GM12891 (cell line): Measurements from ENCODE around the gene DFFB.

ENCODE experiments used
- DNase-seq: peaks from one replicate; pipeline ENCODE4 v3.0.0; 2011; ENCODE audit warnings: low spot score; ENCODE audit not compliant: insufficient read length
- FAIRE-seq: peaks from 2 replicates; lab custom pipeline; 2011; peaks lifted over from hg19 to GRCh38; lab: Jason Lieb, UNC
- PAX5 ChIP-seq: IDR thresholded peaks from 2 replicates; pipeline ENCODE4 v1.6.1; 2011; ENCODE audit warnings: low read length, moderate library complexity, mild to moderate bottlenecking; ENCODE audit not compliant: insufficient read depth, severe bottlenecking
- POLR2A ChIP-seq: IDR thresholded peaks from 2 replicates; pipeline ENCODE4 v1.6.1; 2011; ENCODE audit warnings: low read depth, low read length, control low read depth
- POLR2AphosphoS5 ChIP-seq: IDR thresholded peaks from 2 replicates; pipeline ENCODE4 v1.6.1; 2011; ENCODE audit warnings: low read depth, low read length, control low read depth
- POU2F2 ChIP-seq: IDR thresholded peaks from 2 replicates; pipeline ENCODE4 v1.6.1; 2011; ENCODE audit warnings: low read depth, mild to moderate bottlenecking, control low read depth, low read length, moderate library complexity
- SPI1 ChIP-seq: IDR thresholded peaks from 2 replicates; pipeline ENCODE4 v1.6.1; 2011; ENCODE audit warnings: low read depth, low read length, control low read depth
- TAF1 ChIP-seq: IDR thresholded peaks from 2 replicates; pipeline ENCODE4 v1.6.1; 2011; ENCODE audit warnings: low read depth, low read length, control low read depth

Gene DFFB

GRCh38 chr1:3850857-3851256, 6.4 kb upstream of the DFFB start:
- FAIRE-seq (no peak), DNase-seq (no peak)
- TF ChIP-seq TAF1 (no peak), POLR2AphosphoS5 (no peak), SPI1 (no peak), POLR2A (no peak), POU2F2 (no peak), PAX5 (no peak)

- FAIRE-seq (no peak), DNase-seq (no peak)
- TF ChIP-seq TAF1: no peak
- no peak for TF ChIP-seq PAX5
- no peak for TF ChIP-seq POU2F2
- TF ChIP-seq POLR2AphosphoS5: no peak
- TF ChIP-seq POLR2A: no peak
- no peak for TF ChIP-seq SPI1
Observed at GRCh38 chr1:3851292-3851691, 6.0 kb upstream of the DFFB start.

- TF ChIP-seq POLR2A (no peak), POU2F2 (no peak), SPI1 (no peak), TAF1 (no peak), PAX5 (no peak), POLR2AphosphoS5 (no peak)
- FAIRE-seq: no peak
- DNase-seq: no peak
Observed at GRCh38 chr1:3852091-3852490, 5.2 kb upstream of the DFFB start.

- DNase-seq (no peak), FAIRE-seq (no peak)
- TF ChIP-seq POU2F2: no peak
- no peak for TF ChIP-seq TAF1
- no peak for TF ChIP-seq POLR2A
- TF ChIP-seq SPI1: no peak
- TF ChIP-seq POLR2AphosphoS5: no peak
- TF ChIP-seq PAX5: no peak
Observed at GRCh38 chr1:3852711-3853485, 4.4 kb upstream of the DFFB start.

- TF ChIP-seq POU2F2 (no peak), POLR2AphosphoS5 (no peak), PAX5 (no peak), POLR2A (no peak), TAF1 (no peak), SPI1 (no peak)
Observed at GRCh38 chr1:3857791-3858129, 484 bp downstream of the DFFB start.

GRCh38 chr1:3858231-3858981, 1.1 kb downstream of the DFFB start:
- no peak for DNase-seq
- TF ChIP-seq POLR2A (no peak), POLR2AphosphoS5 (no peak), SPI1 (no peak), PAX5 (no peak), POU2F2 (no peak), TAF1 (no peak)
- no peak for FAIRE-seq

More at GRCh38 chr1:3857791-3858129, 484 bp downstream of the DFFB start:
- no peak for FAIRE-seq
- DNase-seq: no peak

GRCh38 chr1:3863231-3863935, 6.1 kb downstream of the DFFB start:
- FAIRE-seq (no peak), DNase-seq (no peak)
- TF ChIP-seq PAX5 (no peak), POU2F2 (no peak), POLR2A (no peak), POLR2AphosphoS5 (no peak), TAF1 (no peak), SPI1 (no peak)

- FAIRE-seq (no peak), DNase-seq (no peak)
- no peak for TF ChIP-seq POU2F2
- no peak for TF ChIP-seq POLR2A
- TF ChIP-seq TAF1: no peak
Observed at GRCh38 chr1:3864884-3865283, 7.6 kb downstream of the DFFB start.

GRCh38 chr1:3865606-3866160, 8.4 kb downstream of the DFFB start:
- FAIRE-seq (no peak), DNase-seq (no peak)
- no peak for TF ChIP-seq POU2F2
- no peak for TF ChIP-seq POLR2A
- TF ChIP-seq POLR2AphosphoS5: no peak
- no peak for TF ChIP-seq TAF1
- no peak for TF ChIP-seq SPI1
- TF ChIP-seq PAX5: no peak
